Measurements from ENCODE around the gene H1-8.

- TF ChIP-seq CTCF (IDR thresholded peaks at IDR 0.05) (no peak), POLR2AphosphoS5 (IDR thresholded peaks at IDR 0.05) (no peak), POLR2A (IDR thresholded peaks at IDR 0.05) (no peak), EP300 (IDR thresholded peaks at IDR 0.05) (no peak)
Measured at GRCh38 chr3:129518581-129518980, 24.4 kb upstream of the H1-8 start.
